Chondrocyte (in vitro differentiated cells): Measurements from ENCODE around the gene PPP6R2. TPM values are rescaled to one million over a fixed set of nuclear protein-coding genes. Genes with fewer than 3 reads are reported as not detected.

Source experiments
- DNase-seq: peaks from one replicate; pipeline ENCODE4 v3.0.0; 2021; ENCODE audit warnings: mixed read lengths, low spot score
- H3K27ac Mint-ChIP-seq: one replicate; pipeline ENCODE4 v1.8.0; 2021; ENCODE audit warnings: mild to moderate bottlenecking, moderate library complexity, mixed read lengths; ENCODE audit not compliant: unreplicated experiment
- H3K27me3 Mint-ChIP-seq: 2 replicates; pipeline ENCODE4 v1.8.0; 2021; ENCODE audit warnings: low read depth, mixed read lengths
- H3K36me3 Mint-ChIP-seq: 2 replicates; pipeline ENCODE4 v1.8.0; 2021; ENCODE audit warnings: low read depth, mixed read lengths
- H3K4me1 Mint-ChIP-seq: 2 replicates; pipeline ENCODE4 v1.8.0; 2021; ENCODE audit warnings: low read depth, mild to moderate bottlenecking, mixed read lengths
- H3K4me3 Mint-ChIP-seq: one replicate; pipeline ENCODE4 v1.8.0; 2021; ENCODE audit warnings: mild to moderate bottlenecking, moderate library complexity, mixed read lengths; ENCODE audit not compliant: unreplicated experiment
- H3K9me3 Mint-ChIP-seq: 2 replicates; pipeline ENCODE4 v1.8.0; 2021; ENCODE audit warnings: low read depth, mixed read lengths
- total RNA-seq: library from RNA; stranded (reverse); gene quantifications from 3 replicates; pipeline ENCODE4 v1.2.1, GENCODE V29; 2021
- TF ChIP-seq, protein P1 (sequence below): fragments of 200-600 bp; sonication (generic); IDR thresholded peaks from 2 replicates; pipeline ENCODE4 v1.5.0; 2021; ENCODE audit warnings: antibody characterized with exemption, mild to moderate bottlenecking, moderate library complexity

The PPP6R2 gene
- total RNA-seq, 1 donor from 2014 or later: 47.1 TPM

DNA sequence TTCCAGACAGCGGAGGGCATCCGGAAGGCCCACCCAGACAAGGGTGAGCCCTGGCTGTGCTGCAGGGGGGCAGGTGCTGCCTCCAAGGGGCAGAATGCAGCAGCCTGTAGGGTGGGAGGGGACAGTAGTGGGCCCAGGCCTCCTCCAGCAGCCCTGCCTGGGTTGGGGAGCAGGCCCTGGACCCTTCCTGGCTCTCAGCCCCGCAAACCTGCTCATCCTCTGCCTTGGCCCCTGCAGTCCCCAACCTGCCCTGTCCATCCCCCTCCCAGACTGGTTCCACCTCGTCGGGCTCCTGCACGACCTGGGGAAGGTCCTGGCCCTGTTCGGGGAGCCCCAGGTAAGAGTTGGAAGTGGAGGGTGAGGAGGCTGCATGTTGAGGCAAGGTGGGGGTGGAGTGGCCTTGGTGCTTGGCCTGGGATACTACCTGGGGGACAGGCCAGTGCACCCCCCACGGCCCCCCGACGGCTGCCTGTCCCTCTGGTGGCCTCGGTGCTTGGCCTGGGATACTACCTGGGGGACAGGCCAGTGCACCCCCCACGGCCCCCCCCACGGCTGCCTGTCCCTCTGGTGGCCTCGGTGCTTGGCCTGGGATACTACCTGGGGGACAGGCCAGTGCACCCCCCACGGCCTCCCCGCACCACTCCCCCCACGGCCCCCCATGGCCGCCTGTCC is 145.0 kb downstream of the PPP6R2 start:
- H3K27me3 Mint-ChIP-seq: no peaks in the 10 kb centered on the region
- TF ChIP-seq, protein P1, sequence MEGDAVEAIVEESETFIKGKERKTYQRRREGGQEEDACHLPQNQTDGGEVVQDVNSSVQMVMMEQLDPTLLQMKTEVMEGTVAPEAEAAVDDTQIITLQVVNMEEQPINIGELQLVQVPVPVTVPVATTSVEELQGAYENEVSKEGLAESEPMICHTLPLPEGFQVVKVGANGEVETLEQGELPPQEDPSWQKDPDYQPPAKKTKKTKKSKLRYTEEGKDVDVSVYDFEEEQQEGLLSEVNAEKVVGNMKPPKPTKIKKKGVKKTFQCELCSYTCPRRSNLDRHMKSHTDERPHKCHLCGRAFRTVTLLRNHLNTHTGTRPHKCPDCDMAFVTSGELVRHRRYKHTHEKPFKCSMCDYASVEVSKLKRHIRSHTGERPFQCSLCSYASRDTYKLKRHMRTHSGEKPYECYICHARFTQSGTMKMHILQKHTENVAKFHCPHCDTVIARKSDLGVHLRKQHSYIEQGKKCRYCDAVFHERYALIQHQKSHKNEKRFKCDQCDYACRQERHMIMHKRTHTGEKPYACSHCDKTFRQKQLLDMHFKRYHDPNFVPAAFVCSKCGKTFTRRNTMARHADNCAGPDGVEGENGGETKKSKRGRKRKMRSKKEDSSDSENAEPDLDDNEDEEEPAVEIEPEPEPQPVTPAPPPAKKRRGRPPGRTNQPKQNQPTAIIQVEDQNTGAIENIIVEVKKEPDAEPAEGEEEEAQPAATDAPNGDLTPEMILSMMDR: no peak
- peaks cover 23% of the 10 kb centered on the region for H3K4me1 Mint-ChIP-seq
- peaks cover 2% of the 10 kb centered on the region for H3K36me3 Mint-ChIP-seq
- H3K4me3 Mint-ChIP-seq: no peak overlapping the region
- no peaks in the 10 kb centered on the region for H3K9me3 Mint-ChIP-seq
- DNase-seq: no peak
- no peak overlapping the region for H3K27ac Mint-ChIP-seq

DNA sequence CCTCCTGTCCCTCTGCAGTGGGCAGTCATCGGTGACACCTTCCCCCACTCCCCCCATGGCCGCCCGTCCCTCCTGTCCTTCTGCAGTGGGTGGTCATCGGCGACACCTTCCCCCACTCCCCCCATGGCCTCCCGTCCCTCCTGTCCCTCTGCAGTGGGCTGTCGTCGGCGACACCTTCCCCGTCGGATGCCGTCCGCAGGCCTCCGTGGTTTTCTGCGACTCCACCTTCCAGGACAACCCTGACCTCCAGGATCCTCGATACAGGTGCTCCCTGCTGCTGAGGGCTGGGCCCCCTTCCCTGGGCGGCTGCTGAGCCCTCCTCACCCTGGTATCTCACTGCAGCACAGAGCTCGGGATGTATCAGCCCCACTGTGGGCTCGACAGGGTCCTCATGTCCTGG is 145.8 kb downstream of the PPP6R2 start:
- peaks cover 20% of the 10 kb centered on the region for H3K4me1 Mint-ChIP-seq
- H3K36me3 Mint-ChIP-seq: peaks cover 2% of the 10 kb centered on the region
- no peaks in the 10 kb centered on the region for H3K9me3 Mint-ChIP-seq
- no peak overlapping the region for H3K27ac Mint-ChIP-seq
- no peaks in the 10 kb centered on the region for H3K27me3 Mint-ChIP-seq
- no peak overlapping the region for H3K4me3 Mint-ChIP-seq
- TF ChIP-seq, protein P1: no peak
- DNase-seq: no peak

DNA sequence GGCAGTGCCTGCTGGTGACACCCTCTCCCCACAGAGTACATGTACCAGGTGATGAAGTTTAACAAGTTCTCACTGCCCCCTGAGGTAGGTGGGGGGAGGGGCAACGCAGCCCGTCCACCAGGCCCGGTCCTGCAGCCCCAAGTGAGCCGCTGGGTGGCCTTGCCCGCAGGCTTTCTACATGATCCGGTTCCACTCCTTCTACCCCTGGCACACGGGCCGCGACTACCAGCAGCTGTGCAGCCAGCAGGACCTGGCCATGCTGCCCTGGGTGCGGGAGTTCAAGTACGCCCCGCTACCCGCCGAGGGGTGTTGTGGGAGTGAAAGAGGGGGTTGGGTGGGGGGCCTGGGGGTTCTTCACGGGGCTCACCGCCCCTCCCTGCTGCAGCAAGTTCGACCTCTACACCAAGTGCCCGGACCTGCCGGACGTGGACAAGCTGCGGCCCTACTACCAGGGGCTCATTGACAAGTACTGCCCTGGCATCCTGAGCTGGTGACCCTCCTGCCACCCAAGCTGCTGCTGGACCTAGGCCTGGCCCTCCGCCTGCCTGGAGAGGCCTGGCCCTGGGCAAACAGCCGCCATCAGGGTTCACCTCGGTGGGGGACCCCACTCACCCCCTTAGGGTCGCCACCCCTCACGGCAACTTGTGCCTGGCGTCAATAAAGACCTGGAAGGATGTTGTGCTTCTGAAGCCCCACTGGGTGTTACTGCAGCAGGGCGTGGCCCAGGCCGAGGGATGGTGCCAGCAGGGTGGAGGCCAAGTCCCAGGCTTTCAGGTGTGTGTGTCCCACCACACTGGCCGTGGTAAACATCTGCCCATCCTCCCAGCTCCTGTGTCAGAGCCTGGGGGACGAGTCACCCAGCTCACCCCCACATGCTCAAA is 146.5 kb downstream of the PPP6R2 start:
- TF ChIP-seq, protein P1: no peak
- no peaks in the 10 kb centered on the region for H3K27me3 Mint-ChIP-seq

DNA sequence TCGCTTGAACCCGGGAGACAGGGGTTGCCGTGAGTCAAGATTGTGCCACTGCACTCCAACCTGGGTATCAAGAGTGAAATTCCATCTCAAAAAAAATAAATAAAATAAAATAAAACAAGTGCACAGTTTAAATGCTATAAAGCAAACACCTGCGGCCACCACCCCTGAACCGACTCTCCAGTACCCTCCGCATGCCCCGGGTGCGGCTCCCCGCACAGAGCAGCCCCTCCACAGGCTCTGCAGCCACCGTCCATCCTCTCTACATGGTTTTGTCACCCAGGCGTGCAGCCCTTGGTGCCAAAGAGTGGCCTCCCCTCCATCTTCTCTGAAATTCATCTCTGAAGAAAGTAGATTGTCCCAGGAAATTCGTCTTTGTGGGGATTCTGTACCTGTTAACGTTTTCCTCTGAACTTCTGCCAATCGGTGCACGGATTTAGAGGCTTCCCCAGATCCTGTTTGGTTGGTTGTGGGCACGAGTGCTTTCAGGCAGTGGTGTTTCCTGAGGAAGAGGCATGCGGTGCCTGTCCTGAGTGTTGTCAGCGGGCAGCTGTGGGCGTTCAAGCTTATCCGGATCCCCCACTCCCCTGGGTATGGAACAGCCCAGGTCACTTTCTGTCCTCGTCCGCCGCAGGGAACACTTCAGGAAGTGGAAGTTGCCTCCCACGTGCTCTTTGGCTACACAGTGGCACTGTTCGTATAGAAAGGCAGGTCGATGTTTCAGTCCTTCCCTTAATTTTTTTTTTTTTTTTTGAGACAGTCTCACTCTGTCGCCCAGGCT is 147.6 kb downstream of the PPP6R2 start:
- H3K9me3 Mint-ChIP-seq: no peaks in the 10 kb centered on the region
- DNase-seq: no peak
- H3K27ac Mint-ChIP-seq: peak overlapping the region; percentile 72
- TF ChIP-seq, protein P1: no peak
- no peaks in the 10 kb centered on the region for H3K27me3 Mint-ChIP-seq
- peaks cover 10% of the 10 kb centered on the region for H3K4me1 Mint-ChIP-seq
- no peaks in the 10 kb centered on the region for H3K36me3 Mint-ChIP-seq
- no peak overlapping the region for H3K4me3 Mint-ChIP-seq

More for the DNA sequence above, 146.5 kb downstream of the PPP6R2 start:
- Mint-ChIP-seq H3K9me3 (no peaks in the 10 kb centered on the region), H3K4me1 (peaks cover 16% of the 10 kb centered on the region), H3K36me3 (no peaks in the 10 kb centered on the region), H3K4me3 (no peak overlapping the region), H3K27ac (no peak overlapping the region)
- peak; percentile 93 for DNase-seq

Other genes starting within 250 kb of the PPP6R2 start
- gene PANX2, start 172.6 kb upstream of the PPP6R2 start, total RNA-seq: 3.0 to 6.1 TPM (median 3.3 TPM) in 3 replicates
- gene TRABD, start 157.4 kb upstream of the PPP6R2 start, total RNA-seq: 18.5 to 20.5 TPM (median 20.2 TPM) in 3 replicates
- 14.8 to 22.8 TPM (median 17.1 TPM) in 3 replicates for gene SELENOO, start 142.3 kb upstream of the PPP6R2 start, total RNA-seq
- gene TUBGCP6, start 98.3 kb upstream of the PPP6R2 start, total RNA-seq: 31.2 to 46.3 TPM (median 32.2 TPM) in 3 replicates
- gene HDAC10, start 92.1 kb upstream of the PPP6R2 start, total RNA-seq: 29.1 to 36.8 TPM (median 35.3 TPM) in 3 replicates
- 34.6 to 46.6 TPM (median 44.7 TPM) in 3 replicates for gene MAPK12, start 81.6 kb upstream of the PPP6R2 start, total RNA-seq
- 9.3 to 19.9 TPM (median 17.7 TPM) in 3 replicates for gene MAPK11, start 72.9 kb upstream of the PPP6R2 start, total RNA-seq
- gene PLXNB2, start 35.7 kb upstream of the PPP6R2 start, total RNA-seq: 300 to 356 TPM (median 346 TPM) in 3 replicates
- 7.7 to 8.8 TPM (median 8.1 TPM) in 3 replicates for gene DENND6B, start 16.3 kb upstream of the PPP6R2 start, total RNA-seq
- gene SBF1, start 131.7 kb downstream of the PPP6R2 start, total RNA-seq: 103 to 110 TPM (median 104 TPM) in 3 replicates
- gene ADM2, start 138.2 kb downstream of the PPP6R2 start, total RNA-seq: 1.5 to 46.5 TPM (median 46.5 TPM) in 3 replicates
- gene MIOX, start 143.5 kb downstream of the PPP6R2 start, total RNA-seq: 0.99 to 1.6 TPM in 2 of 3 replicates, not detected in the other
- gene LMF2, start 164.4 kb downstream of the PPP6R2 start, total RNA-seq: 111 to 124 TPM (median 120 TPM) in 3 replicates
- gene NCAPH2, start 164.9 kb downstream of the PPP6R2 start, total RNA-seq: 37.4 to 51.2 TPM (median 38.9 TPM) in 3 replicates
- gene SCO2, start 182.3 kb downstream of the PPP6R2 start, total RNA-seq: 4.4 to 5.4 TPM in 2 of 3 replicates, not detected in the other
- gene TYMP, start 186.7 kb downstream of the PPP6R2 start, total RNA-seq: 12.5 to 39.5 TPM (median 39.3 TPM) in 3 replicates
- gene KLHDC7B, start 202.6 kb downstream of the PPP6R2 start, total RNA-seq: 0.34 to 7.2 TPM (median 6.3 TPM) in 3 replicates
- not detected in 3 replicates for gene SYCE3, start 219.6 kb downstream of the PPP6R2 start, total RNA-seq
- gene CPT1B, start 235.1 kb downstream of the PPP6R2 start, total RNA-seq: 33.9 to 42.6 TPM (median 34.7 TPM) in 3 replicates
- 47.4 to 64.5 TPM (median 47.9 TPM) in 3 replicates for gene CHKB, start 239.5 kb downstream of the PPP6R2 start, total RNA-seq